HS-27A (cell line): ENCODE measurements around the gene VPS26B.
A peak's percentile ranks its signal among the peaks of the same experiment; 100 is the strongest.
"Not testable (repeated sequence)": the region's sequence is repeated elsewhere in the genome, so short reads cannot be mapped to it uniquely, and the experiment has no call there.

ENCODE experiments used
- DNase-seq: peaks from one replicate; pipeline ENCODE4 v3.0.0-alpha.2; 2012; ENCODE audit warnings: low read depth, missing footprints

VPS26B gene

DNA sequence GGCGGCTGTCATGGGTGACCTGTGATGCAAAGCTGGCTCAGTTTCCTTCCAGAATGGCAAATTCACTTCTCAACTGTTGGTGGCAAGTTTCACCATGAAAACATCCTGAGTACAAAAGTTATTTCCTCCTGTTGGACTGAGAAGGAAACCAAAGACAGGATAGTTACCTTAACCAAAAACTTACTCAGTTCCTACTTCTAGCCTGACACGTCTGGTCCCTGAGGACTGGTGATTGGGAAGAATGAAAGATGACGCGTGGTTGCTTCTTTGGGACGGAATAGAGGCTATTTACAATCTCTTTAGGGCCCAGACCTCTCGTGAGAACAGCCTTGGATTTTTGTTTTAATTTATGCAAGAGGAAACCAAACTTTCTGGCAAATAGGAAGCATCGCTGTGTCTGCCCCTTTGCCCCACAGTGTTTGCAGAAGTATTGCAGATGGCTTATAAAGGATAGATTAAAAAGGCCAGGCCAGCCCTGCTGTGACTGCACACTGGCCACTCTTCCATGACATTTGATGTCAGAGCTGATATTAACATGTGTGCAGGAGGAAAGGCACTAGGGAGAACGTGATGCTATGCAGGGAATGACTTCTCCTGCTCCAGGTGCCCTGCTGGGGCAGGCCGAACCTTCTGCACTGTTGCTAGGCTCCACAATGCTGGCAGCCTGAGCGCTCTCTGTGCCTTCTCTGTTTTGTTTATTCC lies 7.6 kb downstream of the VPS26B start:
- no peak for DNase-seq

DNA sequence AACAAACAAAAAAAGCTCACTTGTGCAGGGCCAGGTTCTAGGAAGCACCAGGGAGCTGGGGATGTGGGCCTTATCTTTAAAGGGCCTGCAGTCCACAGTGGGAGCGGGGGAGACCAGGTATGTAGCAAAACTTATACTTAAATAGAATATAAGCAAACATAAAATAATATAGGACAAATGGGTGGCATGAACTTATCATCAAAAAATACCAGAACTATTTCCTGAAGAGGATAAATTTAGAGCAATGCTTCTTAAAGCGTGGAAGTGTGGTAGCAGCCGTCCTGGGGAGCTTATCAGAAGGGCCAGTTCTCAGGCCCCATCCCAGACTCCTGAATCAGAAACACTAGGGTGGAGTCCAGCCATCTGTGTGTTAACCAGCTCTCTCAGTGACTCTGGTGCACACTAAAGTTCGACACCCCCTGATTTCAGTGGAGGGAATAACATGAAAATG lies 9.3 kb downstream of the VPS26B start:
- DNase-seq: no peak

DNA sequence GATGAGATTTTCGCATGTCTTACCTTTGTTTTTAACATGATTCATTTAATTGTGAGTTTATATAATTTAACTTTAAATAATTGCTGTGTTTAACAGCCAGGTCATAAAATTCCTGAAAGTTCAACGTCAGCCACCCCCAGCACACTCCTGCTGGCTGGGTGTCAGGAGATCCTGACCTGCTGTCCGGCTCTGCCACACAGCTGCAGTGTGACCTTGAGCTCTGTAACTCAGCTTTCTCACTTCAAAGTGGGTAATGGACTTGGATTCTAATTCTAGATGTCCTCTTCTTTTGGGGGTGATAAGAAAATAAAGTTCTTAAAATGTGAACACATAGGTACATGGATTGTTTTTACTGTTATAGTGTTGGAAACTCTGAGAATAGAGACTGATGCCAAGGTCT lies 10.9 kb downstream of the VPS26B start:
- no peak for DNase-seq

DNA sequence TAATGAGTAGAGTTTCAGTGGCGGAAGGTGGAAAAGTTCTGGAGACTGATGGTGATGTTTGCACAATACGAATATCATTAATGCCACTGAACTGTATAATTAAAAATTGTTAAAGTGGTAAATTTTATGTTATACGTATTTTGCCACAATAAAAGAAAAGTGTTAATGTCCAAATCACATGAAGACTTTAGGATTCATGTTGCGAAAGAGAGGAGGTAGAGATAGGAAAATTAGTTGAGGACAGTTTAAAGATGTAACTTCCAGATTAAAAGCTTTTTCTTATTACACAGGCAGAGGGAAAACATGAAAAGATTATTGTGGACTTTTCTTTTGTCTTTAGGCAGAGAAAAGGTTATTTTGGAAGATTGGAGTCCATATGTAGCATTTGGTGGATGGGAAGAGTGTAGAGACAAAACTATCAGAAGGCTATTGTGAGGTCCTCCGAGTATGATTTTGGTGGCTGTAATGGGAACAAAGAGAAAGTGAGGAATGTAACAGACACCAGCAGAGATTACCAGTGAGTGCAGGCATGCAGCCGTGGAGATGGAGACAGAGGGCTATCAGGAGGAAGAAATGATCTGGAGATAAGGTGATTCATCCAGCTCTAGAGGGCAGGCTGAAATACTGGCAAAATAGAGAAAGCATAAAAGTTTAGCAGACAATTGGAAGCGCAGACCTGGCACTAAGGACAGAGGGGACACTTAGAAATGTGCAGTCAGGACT lies 12.5 kb downstream of the VPS26B start:
- DNase-seq: no peak

DNA sequence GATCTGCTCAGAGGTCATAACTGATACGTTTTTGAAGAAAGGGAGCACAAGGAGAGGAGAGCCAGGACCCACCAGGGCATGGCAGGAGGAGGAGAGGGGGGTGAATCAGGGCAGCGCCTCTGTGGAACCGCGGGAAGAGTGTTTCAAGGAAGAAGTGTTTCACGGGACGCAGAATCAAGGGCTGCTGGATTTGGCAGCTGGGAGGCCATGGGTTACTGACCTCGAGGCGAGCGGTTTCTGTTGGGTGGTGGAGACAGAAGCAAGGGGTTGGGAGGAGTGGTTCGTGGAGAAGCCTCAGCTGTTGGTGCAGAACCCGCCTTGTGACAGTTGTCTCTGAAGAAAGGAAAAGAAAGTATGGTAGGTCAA lies 13.1 kb downstream of the VPS26B start:
- no peak for DNase-seq

DNA sequence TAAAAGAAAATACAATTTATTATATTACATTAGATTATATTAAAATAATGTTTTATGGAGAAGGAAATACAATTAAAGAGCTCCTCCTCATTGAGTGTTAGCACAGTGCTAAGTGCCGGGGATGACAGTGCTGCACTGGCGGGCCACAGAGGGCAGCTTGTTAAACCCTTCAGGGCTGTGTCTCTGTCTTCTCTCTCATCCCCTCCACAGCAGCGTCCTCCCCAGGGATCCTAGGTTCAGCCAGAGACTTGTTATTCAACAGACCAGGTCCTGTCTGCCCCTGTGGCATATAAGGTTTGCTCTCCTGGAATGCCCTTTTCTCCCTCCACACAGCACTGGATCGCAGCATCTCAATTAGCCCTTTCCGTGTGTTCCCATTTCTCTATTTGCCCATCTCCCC lies 14.5 kb downstream of the VPS26B start:
- no peak for DNase-seq

DNA sequence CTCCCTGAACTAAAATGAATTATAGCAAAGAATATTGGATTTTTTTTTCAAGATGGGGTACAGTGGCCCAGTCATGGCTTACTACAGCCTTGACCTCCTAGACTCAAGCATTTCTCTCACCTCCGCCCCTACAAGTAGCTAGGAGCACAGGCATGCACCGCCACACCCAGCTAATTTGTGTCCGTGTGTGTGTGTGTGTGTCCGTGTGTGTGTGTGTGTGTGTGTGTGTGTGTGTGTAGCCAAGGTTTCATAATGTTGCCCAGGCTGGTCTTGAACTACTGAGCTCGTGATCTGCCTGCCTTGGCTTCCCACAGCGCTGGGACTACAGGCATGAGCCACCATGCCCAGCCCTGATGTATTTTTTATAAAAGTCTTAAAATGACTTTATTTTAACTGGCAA lies 16.1 kb downstream of the VPS26B start:
- no peak for DNase-seq

DNA sequence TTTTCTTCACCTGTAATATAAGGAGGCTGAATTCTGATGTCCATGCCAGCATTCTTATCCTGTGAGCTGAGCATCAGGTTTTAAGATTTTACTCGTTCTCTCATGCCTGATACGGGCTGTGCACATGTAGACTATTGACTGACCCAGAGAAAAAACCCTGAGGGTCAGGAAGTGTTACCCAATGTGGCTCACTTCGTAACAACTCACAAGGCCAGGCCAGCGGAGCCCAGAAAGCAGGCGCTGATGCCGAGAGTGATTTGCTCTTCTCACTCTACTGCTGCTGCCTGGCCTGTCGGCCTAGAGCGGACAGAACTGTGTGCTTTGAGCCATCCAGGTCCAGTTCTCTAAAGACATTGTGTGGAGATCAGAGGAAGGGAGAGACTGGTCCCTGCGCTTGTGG lies 17.9 kb downstream of the VPS26B start:
- DNase-seq: no peak

DNA sequence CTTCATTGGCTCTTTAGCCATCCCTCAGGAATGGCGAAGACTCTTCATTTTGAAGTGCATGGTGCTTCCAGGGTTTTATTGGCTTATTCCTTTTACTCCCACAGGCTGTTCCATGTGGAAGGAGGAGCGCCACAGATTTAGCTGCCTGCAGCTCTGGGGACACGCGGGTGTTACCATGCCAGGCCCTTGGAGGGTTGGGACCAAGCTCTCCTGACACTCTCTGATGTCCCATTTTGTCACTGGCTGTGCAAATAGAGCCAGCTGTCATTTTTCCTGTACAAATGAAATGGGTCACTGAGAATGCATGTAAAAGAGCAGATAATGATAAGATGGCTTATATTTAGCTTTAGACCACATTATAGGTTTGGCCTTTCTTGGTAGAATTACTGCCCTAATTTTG lies 19.4 kb downstream of the VPS26B start:
- no peak for DNase-seq

DNA sequence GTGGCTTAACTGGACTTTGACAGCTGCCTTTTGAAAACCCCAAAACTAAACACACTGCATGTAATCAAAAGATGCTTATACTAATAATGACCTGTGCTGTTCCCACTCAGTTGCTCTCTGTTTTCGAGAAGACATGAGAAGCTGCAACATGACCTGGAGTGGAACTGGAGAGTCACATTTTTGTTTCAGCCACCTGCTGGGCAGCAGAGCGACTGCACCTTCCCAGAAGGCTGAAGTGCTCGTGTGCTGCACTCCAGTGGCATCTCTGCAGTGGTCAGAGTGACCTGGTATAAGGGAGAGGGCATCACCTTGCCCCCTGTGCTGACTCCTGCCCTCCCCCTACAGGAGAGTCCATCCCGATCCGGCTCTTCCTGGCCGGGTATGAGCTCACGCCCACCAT lies 20.1 kb downstream of the VPS26B start:
- no peak for DNase-seq

DNA sequence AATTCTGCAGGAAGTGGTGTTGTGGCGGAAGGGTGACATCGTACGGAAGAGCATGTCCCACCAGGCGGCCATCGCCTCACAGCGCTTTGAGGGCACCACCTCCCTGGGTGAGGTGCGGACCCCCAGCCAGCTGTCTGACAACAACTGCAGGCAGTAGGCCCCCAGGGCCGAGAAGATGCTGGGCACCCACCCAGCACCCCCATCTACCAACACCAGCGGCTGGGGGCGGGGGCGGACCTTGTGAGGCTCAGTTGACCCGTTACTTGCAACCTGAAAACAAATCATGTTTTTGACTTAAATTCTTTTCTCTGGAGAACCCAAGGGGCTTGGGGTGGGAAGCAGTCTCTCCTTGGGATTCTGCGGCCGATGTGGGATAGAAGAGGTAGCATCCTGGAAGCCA lies 21.0 kb downstream of the VPS26B start:
- no peak for DNase-seq

DNA sequence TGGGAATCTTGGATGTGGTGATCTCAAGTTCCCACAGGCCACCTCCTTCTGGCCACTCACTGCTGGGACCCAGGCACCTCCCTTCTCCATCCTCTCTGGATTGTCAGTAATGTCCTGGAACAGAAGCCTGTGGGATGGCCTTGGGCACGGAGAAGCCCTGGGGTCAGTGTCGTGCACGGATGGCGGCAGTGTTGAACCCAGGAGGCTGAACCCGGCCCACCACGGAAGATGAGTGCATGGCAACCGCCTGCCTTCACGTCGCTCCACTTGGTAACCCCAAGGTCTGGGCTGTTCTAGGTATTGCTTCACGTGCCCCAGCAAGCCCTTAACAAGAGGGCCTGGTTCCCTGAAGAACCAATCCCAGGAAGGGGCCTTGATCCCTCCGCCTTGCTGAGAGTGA lies 21.6 kb downstream of the VPS26B start:
- no peak for DNase-seq

DNA sequence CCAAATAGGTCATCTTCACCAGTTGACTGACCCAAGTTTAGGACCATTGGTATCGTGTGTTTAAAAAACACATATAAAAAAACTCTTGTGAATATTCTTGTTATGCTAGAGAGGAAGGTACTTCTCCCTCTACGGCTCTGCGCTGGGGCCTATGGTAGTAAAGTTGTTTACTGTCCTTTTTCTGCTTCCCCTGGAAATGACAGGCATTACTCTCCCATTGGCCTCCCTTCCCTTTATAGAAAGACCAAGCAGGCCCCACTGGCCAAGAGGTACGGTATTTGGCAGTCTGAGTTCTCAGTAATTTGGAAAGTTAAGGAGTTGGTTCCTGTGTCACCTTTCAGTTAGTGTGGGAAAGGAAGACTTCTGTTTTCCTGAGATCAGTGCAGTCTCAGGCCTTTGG lies 22.2 kb downstream of the VPS26B start:
- DNase-seq: no peak

DNA sequence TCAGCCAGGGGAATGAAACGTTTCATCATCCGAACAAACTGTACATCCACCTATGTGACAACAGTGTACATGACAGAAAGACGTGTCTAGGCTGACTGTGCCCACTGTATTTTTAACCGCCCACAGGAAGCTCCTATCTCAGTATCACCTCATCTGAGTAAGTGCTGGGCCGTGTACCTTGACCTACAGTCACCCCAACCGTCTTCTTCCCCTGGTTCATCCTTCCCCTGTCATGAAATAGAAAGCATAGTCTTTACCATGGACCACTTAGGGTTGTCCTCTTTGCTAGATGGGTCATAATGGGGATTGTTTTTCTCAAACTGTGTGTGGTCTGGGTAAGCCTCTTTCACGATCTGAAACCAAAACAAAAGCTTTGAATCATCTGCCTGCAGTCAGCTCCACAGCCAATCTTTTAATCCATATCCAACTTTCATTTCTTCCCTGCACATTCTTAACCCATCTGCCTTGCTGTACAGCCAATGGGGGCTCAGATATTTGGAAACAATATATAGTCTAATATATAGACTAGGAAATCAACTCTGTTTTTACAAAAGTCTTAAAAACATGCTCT lies 24.5 kb downstream of the VPS26B start:
- no peak for DNase-seq

DNA sequence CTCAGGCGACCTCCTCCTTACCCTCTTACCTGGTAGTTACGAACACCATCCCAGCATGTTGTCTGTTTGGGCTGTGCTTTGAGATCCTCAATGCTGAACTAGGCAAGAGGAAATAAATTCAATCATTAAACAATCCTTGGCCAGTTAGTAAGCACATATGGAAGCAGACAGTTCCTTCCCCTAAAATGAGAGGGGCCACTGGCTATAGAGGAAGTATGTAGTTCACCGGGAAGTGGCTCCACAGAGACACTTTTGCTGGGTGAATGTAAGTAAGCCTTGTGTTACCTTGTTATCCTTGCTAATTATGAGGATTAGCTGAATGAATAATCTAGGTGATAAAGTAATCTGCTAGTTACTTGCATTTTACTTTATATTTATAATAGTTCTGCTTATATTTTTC lies 25.8 kb downstream of the VPS26B start:
- no peak for DNase-seq

DNA sequence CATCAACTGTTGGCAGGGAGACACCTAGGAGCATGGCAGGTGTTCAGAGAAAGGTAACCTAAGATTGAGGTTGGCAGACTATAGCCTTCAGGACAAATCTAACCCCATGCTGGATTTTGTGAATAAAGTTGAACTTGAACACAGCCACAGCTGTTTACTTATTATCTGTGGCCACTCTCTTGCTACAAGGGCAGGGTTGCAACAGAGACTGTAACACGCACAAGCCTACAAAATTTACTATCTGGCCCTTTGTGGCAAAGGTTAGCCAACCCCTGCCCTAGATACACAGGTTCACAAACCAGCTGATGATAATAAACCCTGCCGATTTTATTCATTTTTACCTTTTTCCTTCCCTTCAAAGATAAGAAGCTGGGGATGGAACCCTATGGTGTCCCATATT lies 26.2 kb downstream of the VPS26B start:
- no peak for DNase-seq

DNA sequence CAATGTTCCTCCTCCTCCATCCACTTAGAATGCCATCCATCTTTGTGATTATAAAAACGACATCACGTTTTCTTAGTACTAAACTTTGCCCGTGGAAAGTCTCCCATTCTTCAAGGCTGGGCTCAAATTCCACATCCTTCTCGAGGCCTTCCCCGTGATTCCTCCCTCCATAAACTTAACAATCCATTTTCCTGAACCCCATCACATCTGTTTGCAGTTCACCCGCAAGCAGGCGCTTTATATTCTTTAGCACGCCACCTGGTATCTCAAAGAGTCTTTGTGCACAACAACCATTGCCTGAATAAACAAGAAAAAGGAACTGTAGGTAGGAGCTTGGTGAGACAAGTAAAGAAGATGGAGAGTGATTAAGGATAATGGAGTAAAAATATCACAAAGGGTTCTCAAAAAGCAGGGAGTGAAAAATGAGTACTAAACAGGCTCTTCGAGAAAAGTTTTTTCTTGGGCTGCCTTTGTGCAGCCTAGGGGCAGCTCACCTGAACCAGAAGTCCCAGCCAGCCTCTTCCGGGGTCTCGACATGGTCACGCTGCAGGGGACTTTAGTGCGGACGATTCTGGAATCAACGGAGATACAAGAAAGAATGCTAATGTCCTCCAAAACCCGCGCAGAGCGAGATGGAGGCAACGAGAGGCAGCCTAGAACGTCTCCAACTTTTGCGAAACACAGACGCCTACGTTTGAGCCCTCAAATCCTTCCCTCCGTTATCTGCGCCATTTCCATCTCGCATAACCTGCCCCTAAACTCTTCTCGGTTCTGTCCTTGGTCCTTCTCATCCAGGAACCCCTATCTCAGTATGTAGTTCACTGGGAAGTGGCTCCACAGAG lies 28.1 kb downstream of the VPS26B start:
- DNase-seq: no peak

DNA sequence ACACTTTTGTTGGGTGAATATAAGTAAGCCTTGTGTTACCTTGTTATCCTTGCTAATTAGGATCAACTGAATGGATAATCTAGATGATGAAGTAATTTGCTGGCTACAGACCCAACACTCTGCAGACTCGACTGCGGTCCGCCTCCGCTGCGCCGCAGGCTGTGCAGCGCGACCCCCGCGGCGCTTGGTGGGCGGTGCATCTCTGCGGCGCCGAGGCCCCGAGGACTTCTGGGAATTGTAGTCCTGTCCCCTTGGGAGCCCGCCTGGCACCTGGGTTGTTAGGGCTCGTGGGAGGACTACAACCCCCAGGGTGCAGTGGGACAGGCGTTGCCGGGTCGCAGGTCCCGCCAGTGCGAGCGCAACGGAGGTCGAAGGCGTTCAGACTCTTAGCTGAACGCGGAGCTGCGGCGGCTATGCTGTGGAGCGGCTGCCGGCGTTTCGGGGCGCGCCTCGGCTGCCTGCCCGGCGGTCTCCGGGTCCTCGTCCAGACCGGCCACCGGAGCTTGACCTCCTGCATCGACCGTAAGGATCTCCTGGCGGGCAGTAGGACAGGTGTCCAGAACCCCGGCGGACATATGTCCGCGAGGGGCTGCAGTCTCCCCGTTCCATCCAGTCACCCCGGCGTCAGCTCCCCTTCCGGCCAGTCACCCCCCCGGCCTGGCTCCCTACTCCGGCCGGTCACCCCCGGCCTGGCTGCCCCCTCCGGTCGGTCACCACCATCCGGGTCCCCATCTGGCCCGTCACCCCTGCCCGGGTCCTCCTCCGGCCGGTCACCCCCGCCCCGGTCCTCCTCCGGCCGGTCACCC lies 28.9 kb downstream of the VPS26B start, which contains the start of the genes ACAD8 and THYN1:
Gene ACAD8 (plus strand): TSS at position 381 of the 806 bp plus-strand sequence. CDS start 33 bp downstream, at position 414.
Gene THYN1 (minus strand): TSS at position 165 of the 806 bp plus-strand sequence. CDS start 470 bp downstream, outside the sequence.
- DNase-seq: peak; percentile 57

DNA sequence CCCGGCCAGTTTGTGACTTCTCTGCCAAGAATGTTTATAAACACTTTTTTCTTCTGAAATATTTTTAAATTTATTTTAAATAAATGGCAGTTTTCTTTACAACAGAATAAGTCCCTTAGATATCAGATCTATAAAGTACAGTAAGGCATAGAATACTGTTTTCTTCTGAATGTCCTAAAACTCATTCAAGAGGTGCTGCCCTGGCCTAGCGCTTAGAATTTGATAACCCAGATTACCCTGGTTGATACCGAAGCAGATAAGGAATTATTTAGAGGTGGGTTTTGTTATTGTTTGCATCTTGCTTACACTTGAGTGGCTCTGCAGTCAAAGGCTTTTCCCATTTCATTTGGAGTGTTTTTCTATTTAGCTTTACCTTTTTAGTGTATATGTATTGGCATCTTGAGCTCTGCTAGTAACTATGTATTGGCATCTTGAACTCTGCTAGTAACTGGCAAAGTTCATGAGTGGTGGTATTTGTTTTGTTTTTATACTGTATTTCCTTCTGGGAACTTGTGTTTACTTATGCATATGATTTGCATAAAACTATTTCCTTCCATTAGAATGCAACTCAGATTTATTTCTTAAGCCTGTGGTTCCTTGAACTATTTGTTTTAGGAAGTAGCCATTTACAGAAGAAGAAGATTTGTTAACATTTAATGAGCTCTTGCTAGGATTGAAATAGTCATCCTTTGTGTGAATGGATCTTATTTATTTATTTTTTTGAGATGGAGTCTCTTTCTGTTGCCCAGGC lies 30.1 kb downstream of the VPS26B start:
- DNase-seq: no peak

DNA sequence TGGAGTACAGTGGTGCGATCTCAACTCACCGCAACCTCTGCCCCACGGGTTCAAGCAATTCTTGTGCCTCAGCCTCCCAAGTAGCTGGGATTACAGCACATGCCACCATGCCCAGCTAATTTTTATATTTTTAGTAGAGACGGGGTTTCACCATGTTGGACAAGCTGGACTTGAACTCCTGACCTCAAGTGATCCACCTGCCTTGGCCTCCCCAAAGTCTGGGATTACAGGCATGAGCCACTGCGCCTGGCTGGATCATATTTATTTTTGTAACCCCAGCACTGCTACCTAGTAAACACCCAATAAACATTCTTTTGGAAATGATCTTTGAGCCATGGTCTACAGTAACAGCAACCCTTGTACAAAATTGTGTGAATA lies 30.7 kb downstream of the VPS26B start:
- not testable (repeated sequence) for DNase-seq

DNA sequence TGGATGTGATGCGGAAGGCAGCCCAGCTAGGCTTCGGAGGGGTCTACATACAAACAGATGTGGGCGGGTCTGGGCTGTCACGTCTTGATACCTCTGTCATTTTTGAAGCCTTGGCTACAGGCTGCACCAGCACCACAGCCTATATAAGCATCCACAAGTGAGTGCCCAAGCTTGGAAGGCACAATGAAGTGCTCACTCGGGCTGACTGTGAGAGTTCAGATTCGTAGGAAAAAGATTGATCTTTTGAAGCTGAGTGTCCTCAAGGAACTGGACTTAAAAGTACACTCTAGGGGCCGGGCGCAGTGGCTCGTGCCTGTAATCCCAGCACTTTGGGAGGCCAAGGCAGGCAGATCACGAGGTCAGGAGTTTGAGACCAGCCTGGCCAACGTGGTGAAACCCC lies 32.6 kb downstream of the VPS26B start:
- DNase-seq: no peak
